Sigmoid colon (tissue), 4 donors: ENCODE measurements around the gene SDK1.

ENCODE experiments used
- POLR2A ChIP-seq, 2 donors: fragments of 450-650 bp; IDR thresholded peaks; one replicate each; pipeline ENCODE4 v1.6.1; 2016; ENCODE audit warnings: antibody characterized with exemption in 2 of 2, mild to moderate bottlenecking in 2 of 2, moderate library complexity in 2 of 2
- POLR2AphosphoS5 ChIP-seq, 4 donors: sonication (generic); formaldehyde crosslinking; IDR thresholded peaks; one replicate each; pipeline ENCODE4 v1.6.1; 2017; ENCODE audit warnings: antibody characterized with exemption in 4 of 4
- TF ChIP-seq, protein P1 (sequence below), 4 experiments: fragments of 450-650 bp in 3 of 4; fragments of 200-600 bp in 1 of 4; IDR thresholded peaks; one replicate each; pipeline ENCODE4 v1.5.1; 2016 to 2019; ENCODE audit warnings: antibody characterized with exemption in 4 of 4, mild to moderate bottlenecking in 3 of 4, moderate library complexity in 2 of 4

DNA sequence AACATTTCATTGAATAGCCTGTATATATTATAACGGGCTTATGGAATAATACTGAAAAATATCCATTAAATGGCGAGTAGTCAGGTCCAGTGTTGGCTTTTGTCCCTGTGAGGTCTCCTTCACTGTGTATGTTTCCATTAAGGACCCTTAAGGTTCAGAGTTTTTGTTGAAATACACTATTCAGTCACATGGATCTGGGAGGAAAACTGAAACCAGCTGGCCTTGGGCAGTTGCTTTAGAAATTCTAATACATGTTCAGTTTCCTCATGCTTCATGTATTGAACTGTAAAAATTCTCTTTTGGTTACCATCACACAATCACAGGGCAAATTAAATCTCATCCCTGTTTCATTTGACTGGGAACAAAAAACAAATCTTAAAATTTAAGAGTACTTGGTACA is 447.3 kb downstream of the SDK1 start:
- TF ChIP-seq, protein P1, sequence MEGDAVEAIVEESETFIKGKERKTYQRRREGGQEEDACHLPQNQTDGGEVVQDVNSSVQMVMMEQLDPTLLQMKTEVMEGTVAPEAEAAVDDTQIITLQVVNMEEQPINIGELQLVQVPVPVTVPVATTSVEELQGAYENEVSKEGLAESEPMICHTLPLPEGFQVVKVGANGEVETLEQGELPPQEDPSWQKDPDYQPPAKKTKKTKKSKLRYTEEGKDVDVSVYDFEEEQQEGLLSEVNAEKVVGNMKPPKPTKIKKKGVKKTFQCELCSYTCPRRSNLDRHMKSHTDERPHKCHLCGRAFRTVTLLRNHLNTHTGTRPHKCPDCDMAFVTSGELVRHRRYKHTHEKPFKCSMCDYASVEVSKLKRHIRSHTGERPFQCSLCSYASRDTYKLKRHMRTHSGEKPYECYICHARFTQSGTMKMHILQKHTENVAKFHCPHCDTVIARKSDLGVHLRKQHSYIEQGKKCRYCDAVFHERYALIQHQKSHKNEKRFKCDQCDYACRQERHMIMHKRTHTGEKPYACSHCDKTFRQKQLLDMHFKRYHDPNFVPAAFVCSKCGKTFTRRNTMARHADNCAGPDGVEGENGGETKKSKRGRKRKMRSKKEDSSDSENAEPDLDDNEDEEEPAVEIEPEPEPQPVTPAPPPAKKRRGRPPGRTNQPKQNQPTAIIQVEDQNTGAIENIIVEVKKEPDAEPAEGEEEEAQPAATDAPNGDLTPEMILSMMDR (IDR thresholded peaks at IDR 0.05): no peak
- TF ChIP-seq POLR2AphosphoS5 (IDR thresholded peaks at IDR 0.05) (no peak), POLR2A (IDR thresholded peaks at IDR 0.05) (no peak)
